AG04450 (cell line): ENCODE results near the gene POLR2E. TPM values are rescaled to one million over a fixed set of nuclear protein-coding genes. Genes with fewer than 3 reads are reported as not detected.
A peak's percentile ranks its signal among the peaks of the same experiment; 100 is the strongest.

Source experiments
- CTCF ChIA-PET: fragments of 300-600, 350-600 bp; formaldehyde crosslinking; extraction: SDS; loops from one replicate; lab custom pipeline; 2022; ENCODE audit warnings: antibody characterized with exemption, inconsistent platforms; lab: Charles Lee
- POLR2A ChIA-PET: fragments of 350-600 bp; formaldehyde crosslinking; extraction: SDS; loops from one replicate; lab custom pipeline; 2021; ENCODE audit warnings: antibody characterized with exemption, inconsistent platforms; lab: Yijun Ruan, JAX
- DNase-seq: peaks from one replicate; pipeline ENCODE4 v3.0.0-alpha.2; 2011; ENCODE audit warnings: low read depth, low spot score
- H3K27ac ChIP-seq: one replicate; pipeline ENCODE4 v1.5.1; 2012; ENCODE audit warnings: low read depth, low read length, control low read depth
- H3K27me3 ChIP-seq: one replicate; pipeline ENCODE4 v1.6.0; 2012; ENCODE audit warnings: low read length; ENCODE audit not compliant: control insufficient read depth, insufficient read depth
- H3K4me3 ChIP-seq: 2 replicates; pipeline ENCODE4 v1.5.1; 2011; ENCODE audit warnings: mild to moderate bottlenecking, low read depth, low read length, control low read depth
- H3K9me3 ChIP-seq: 2 replicates; pipeline ENCODE4 v1.5.1; 2012; ENCODE audit warnings: low read length; ENCODE audit not compliant: control insufficient read depth, insufficient read depth
- polyA plus RNA-seq: library from polyadenylated mRNA; depleted of rRNA; stranded (reverse); fragments of >200 nt; gene quantifications from 2 replicates; pipeline ENCODE4 v1.2.3, GENCODE V29; 2011
- TF ChIP-seq, protein P1 (sequence below): IDR thresholded peaks from 2 replicates; pipeline ENCODE4 v1.5.1; 2011; ENCODE audit warnings: low read depth, low read length, control low read depth, inconsistent platforms

The POLR2E gene
- polyA plus RNA-seq, 1 experiment, result 140 TPM

GRCh38 chr19:1067341-1067957 is 27.7 kb downstream of the POLR2E start:
- CTCF ChIA-PET, result no interaction called here
- H3K27me3 ChIP-seq, result peaks cover 31% of the 10 kb centered on the region
- peak overlapping the region; percentile 32; the same call in 1 of the 2 replicates for H3K4me3 ChIP-seq
- no peak for DNase-seq
- no peak overlapping the region for H3K27ac ChIP-seq
- peaks cover 22% of the 10 kb centered on the region; the same call in 1 of the 2 replicates for H3K9me3 ChIP-seq
- POLR2A ChIA-PET, result interaction anchor here (0.5 to 0.7 kb wide), 2 partner anchors 149 to 201 kb away, joined by 3 to 4 read pairs; partner anchors contain the start of gene CIRBP
- TF ChIP-seq, protein P1, sequence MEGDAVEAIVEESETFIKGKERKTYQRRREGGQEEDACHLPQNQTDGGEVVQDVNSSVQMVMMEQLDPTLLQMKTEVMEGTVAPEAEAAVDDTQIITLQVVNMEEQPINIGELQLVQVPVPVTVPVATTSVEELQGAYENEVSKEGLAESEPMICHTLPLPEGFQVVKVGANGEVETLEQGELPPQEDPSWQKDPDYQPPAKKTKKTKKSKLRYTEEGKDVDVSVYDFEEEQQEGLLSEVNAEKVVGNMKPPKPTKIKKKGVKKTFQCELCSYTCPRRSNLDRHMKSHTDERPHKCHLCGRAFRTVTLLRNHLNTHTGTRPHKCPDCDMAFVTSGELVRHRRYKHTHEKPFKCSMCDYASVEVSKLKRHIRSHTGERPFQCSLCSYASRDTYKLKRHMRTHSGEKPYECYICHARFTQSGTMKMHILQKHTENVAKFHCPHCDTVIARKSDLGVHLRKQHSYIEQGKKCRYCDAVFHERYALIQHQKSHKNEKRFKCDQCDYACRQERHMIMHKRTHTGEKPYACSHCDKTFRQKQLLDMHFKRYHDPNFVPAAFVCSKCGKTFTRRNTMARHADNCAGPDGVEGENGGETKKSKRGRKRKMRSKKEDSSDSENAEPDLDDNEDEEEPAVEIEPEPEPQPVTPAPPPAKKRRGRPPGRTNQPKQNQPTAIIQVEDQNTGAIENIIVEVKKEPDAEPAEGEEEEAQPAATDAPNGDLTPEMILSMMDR, result no peak

- Histone ChIP-seq H3K27me3 (peaks cover 31% of the 10 kb centered on the region), H3K27ac (no peak within 1 kb of the TSS), H3K9me3 (peaks cover 28% of the 10 kb centered on the region; the same call in 1 of the 2 replicates), H3K4me3 (peak within 1 kb of the TSS; percentile 40; the same call in 1 of the 2 replicates)
- CTCF ChIA-PET, result no interaction called here
- POLR2A ChIA-PET, result interaction anchor here (0.5 kb wide), 1 partner anchor 149 kb away, joined by 4 read pairs; no protein-coding TSS in a partner anchor
- TF ChIP-seq, protein P1, result no peak
- no peak for DNase-seq
Measured at GRCh38 chr19:1066748-1067340, 28.3 kb downstream of the POLR2E start, which contains the start of gene ARHGAP45. Gene ARHGAP45 (plus strand): TSS chr19:1067167. CDS start chr19:1067406, 239 bp downstream.

- H3K27me3 ChIP-seq, result peaks cover 31% of the 10 kb centered on the region
- ChIA-PET POLR2A (no interaction called here), CTCF (no interaction called here)
- TF ChIP-seq, protein P1, result no peak
- H3K4me3 ChIP-seq, result no peak overlapping the region
- peaks cover 31% of the 10 kb centered on the region; the same call in 1 of the 2 replicates for H3K9me3 ChIP-seq
- no peak overlapping the region for H3K27ac ChIP-seq
- no peak for DNase-seq
Measured at GRCh38 chr19:1066251-1066747, 28.9 kb downstream of the POLR2E start.

DNA sequence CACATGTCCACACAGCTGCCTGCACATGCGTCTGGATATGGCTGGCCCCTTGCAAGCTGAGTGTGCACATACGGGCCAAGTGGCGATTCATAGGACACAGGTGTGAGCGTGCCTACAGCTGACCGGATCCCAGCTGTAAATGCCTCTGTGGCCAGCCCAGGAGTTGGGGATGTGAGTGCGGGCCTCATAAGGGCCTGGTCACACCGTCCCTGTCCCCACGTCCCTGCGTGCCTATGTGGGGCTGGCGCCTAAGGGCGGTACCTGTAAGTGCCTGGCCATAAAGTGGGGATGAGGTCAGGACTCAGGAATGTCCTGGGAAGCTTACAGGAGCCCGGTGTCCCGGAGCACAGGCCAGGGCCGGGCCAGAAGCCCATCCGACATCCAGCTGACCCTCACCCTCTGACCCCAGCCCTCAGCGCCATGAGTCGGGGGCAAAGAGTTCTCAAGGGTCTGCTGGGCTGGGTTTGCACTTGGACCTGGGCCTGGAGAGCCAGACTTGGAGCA is 29.5 kb downstream of the POLR2E start:
- peaks cover 31% of the 10 kb centered on the region; the same call in 1 of the 2 replicates for H3K9me3 ChIP-seq
- no peak for DNase-seq
- TF ChIP-seq, protein P1, result no peak
- POLR2A ChIA-PET, result no interaction called here
- peaks cover 26% of the 10 kb centered on the region for H3K27me3 ChIP-seq
- CTCF ChIA-PET, result interaction anchor here (0.7 kb wide), 1 partner anchor 129 kb away, joined by 6 read pairs; no protein-coding TSS in a partner anchor
- no peak overlapping the region for H3K27ac ChIP-seq
- no peak overlapping the region for H3K4me3 ChIP-seq
